Astrocyte (in vitro differentiated cells and primary cell): Measurements from ENCODE around the gene ATP5PB.

Experiments used
- EZH2 ChIP-seq: IDR thresholded peaks from 2 replicates; pipeline ENCODE4 v1.6.1; 2012; ENCODE audit warnings: mild to moderate bottlenecking, low read length, inconsistent platforms; ENCODE audit not compliant: insufficient read depth
- TF ChIP-seq, protein P1 (sequence below): IDR thresholded peaks from 2 replicates; pipeline ENCODE4 v1.5.1; 2011; ENCODE audit warnings: low read depth, mild to moderate bottlenecking, inconsistent platforms, low read length, moderate library complexity; ENCODE audit not compliant: insufficient read depth

DNA sequence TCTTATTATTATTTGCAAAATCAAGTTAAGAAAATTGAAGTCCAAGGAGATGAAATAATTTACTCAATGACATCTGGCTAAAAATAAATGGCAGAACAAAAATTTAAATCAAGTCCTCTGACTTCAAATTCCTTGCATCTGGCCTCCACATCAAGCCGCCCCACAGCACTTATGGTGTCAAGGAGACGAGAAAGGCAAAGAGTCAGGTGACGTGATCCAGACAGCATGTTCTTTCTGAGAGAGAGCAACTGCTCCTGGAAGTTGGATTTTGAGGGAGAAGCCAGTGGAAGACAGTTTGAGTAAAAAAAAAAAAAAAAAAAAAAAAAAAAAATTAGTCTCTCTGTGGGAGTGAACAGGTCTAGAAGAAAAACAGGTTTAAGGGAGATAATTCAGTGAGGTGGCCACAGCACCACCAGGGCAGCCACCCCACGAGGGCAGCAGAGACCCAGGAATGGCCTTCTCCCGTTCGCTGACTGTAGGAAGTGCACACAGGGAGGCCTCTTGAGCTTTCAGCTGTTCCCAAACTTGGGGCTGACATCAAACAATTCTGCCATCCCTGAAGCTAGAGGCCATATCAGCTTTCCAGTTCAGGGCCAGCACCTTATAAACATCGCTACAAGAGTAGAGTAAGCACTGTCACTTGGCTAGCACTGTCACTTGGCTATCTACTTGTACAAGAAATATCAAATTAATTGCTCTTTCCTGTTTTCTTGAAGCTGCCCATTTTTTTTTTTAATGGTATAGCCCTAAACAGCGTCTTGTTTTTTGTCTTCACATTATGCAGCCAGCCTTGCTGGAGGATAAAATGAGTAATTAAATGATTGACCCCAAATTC, 32.3 kb downstream of the ATP5PB start:
- TF ChIP-seq, protein P1, sequence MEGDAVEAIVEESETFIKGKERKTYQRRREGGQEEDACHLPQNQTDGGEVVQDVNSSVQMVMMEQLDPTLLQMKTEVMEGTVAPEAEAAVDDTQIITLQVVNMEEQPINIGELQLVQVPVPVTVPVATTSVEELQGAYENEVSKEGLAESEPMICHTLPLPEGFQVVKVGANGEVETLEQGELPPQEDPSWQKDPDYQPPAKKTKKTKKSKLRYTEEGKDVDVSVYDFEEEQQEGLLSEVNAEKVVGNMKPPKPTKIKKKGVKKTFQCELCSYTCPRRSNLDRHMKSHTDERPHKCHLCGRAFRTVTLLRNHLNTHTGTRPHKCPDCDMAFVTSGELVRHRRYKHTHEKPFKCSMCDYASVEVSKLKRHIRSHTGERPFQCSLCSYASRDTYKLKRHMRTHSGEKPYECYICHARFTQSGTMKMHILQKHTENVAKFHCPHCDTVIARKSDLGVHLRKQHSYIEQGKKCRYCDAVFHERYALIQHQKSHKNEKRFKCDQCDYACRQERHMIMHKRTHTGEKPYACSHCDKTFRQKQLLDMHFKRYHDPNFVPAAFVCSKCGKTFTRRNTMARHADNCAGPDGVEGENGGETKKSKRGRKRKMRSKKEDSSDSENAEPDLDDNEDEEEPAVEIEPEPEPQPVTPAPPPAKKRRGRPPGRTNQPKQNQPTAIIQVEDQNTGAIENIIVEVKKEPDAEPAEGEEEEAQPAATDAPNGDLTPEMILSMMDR: peak; percentile 75
- TF ChIP-seq EZH2: no peak
